ENCODE results near the gene LZTR1.

LZTR1 gene

DNA sequence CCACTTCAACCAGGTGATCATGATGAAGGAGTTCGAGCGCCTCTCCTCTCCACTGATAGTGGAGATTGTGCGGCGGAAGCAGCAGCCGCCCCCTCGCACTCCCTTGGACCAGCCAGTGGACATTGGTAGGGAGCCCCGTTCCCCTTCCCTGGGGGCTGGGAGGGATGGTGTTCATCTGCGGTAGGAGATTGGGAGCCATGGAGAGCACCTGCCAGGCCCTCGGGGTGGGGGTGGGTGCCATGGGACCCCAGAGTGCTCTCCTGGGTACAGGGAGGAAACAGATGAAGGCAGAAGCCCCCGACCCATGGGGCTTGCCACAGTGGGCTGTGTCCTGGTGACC lies 12.8 kb downstream of the LZTR1 start:
- TF ChIP-seq CTCF (IDR thresholded peaks at IDR 0.05; ENCODE audit: extremely low read depth, missing control alignments): no peak
- DNase-seq (ENCODE audit: low spot score): no peak

- TF ChIP-seq CTCF (IDR thresholded peaks at IDR 0.05; ENCODE audit: extremely low read depth, missing control alignments): no peak
- DNase-seq (ENCODE audit: low spot score): no peak
Observed at GRCh38 chr22:20995329-20996030, 13.4 kb downstream of the LZTR1 start.

GRCh38 chr22:20996031-20996410 lies 13.9 kb downstream of the LZTR1 start:
- no peak for DNase-seq (ENCODE audit: low spot score)
- no peak for TF ChIP-seq CTCF (IDR thresholded peaks at IDR 0.05; ENCODE audit: extremely low read depth, missing control alignments)

- no peak for DNase-seq (ENCODE audit: low spot score)
- no peak for TF ChIP-seq CTCF (IDR thresholded peaks at IDR 0.05; ENCODE audit: extremely low read depth, missing control alignments)
Observed at GRCh38 chr22:20996598-20997535, 14.8 kb downstream of the LZTR1 start.

GRCh38 chr22:20997536-20998257 lies 15.6 kb downstream of the LZTR1 start:
- no peak for DNase-seq (ENCODE audit: low spot score)

GRCh38 chr22:20998411-20999336 lies 16.6 kb downstream of the LZTR1 start:
- DNase-seq (ENCODE audit: low spot score): no peak
- TF ChIP-seq CTCF (IDR thresholded peaks at IDR 0.05; ENCODE audit: extremely low read depth, missing control alignments): no peak

More at GRCh38 chr22:20997536-20998257, 15.6 kb downstream of the LZTR1 start:
- no peak for TF ChIP-seq CTCF (IDR thresholded peaks at IDR 0.05; ENCODE audit: extremely low read depth, missing control alignments)
